ENCODE measurements around the gene ASB15. TPM values are rescaled to one million over a fixed set of nuclear protein-coding genes. Genes with fewer than 3 reads are reported as not detected.

The ASB15 gene
- total and polyA plus RNA-seq, 2 of the 8 experiments (the other 6 are each of a cell fraction or from before 2014, with no cell fraction given): not detected

DNA sequence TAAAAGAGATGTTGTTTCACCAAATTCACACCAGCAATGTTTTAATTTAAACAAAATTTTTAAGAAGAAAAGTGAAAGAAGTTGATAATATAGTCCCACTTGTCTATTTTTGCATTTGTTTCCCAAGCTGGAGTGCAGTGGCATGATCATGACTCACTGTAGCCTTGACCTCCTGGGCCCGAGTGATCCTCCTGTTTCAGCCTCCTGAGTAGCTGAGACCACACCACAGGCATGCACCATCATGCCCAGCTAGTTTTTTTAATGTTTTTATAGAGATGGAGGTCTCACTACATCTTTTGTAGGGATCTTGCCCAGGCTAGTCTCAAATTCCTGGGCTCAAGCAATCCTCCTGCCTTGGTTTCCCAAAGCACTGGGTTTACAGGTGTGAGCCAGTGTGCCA lies 29.9 kb upstream of the ASB15 start:
- H2BK5ac ChIP-seq (ENCODE audit: low read depth, low read length): no peak overlapping the region
- H3K79me1 ChIP-seq (ENCODE audit: low read depth, low read length): no peaks in the 10 kb centered on the region
- H3K27ac ChIP-seq (ENCODE audit: low read depth, low read length): no peak overlapping the region
- no peak overlapping the region for H3K23ac ChIP-seq (ENCODE audit: insufficient read length)
- H3K4ac ChIP-seq (replicated peaks; ENCODE audit: insufficient read length, low read depth, low read length): no peak overlapping the region
- no peak overlapping the region for H3K4me3 ChIP-seq (ENCODE audit: extremely low read depth in 1 of 4, insufficient read depth in 2 of 4, low read depth in 3 of 4, low read length in 4 of 4)
- no peak overlapping the region for H2BK20ac ChIP-seq (ENCODE audit: low read length)
- CTCF ChIA-PET (ENCODE audit: partially characterized antibody): no interaction called here
- no peak overlapping the region for H3K9ac ChIP-seq (replicated peaks in 1 of 4; ENCODE audit: extremely low read depth in 1 of 4, low read depth in 3 of 4, low read length in 3 of 4)
- H3K9me3 ChIP-seq (ENCODE audit: insufficient read depth in 2 of 2, low read depth in 1 of 2, low read length in 1 of 2): no peaks in the 10 kb centered on the region
- H4K91ac ChIP-seq (replicated peaks; ENCODE audit: insufficient read length, low read length): no peak overlapping the region
- peaks cover 0 to 3% (median 0%) of the 10 kb centered on the region in 4 experiments; a peak in 1 of 7 replicates for H3K4me1 ChIP-seq (replicated peaks in 1 of 4; ENCODE audit: control insufficient read depth in 3 of 4, insufficient read depth in 4 of 4, low read length in 3 of 4)
- FAIRE-seq (no peak), DNase-seq (ENCODE audit: low read depth in 1 of 2, low spot score in 2 of 2) (no peak)
- H3K4me2 ChIP-seq (ENCODE audit: insufficient read depth in 1 of 2, low read depth in 2 of 2, low read length in 2 of 2): no peak overlapping the region
- no peaks in the 10 kb centered on the region for H4K20me1 ChIP-seq (replicated peaks in 1 of 2; ENCODE audit: control insufficient read depth in 1 of 2, insufficient read depth in 2 of 2, low read length in 2 of 2)
- no peaks in the 10 kb centered on the region for H3K79me2 ChIP-seq (ENCODE audit: control insufficient read depth in 1 of 2, insufficient read depth in 2 of 2, low read length in 2 of 2)
- H3K18ac ChIP-seq (ENCODE audit: extremely low read depth, low read length): no peak overlapping the region
- no peaks in the 10 kb centered on the region for H3K23me2 ChIP-seq (ENCODE audit: low read depth, low read length)
- no peak overlapping the region for H2AFZ ChIP-seq (ENCODE audit: low read length)
- WGBS, 2 experiments (ENCODE audit: extremely low coverage in 1 of 2, insufficient coverage in 1 of 2, insufficient read length in 1 of 2, insufficient replicate concordance in 2 of 2, low coverage in 1 of 2, low lambda C conversion rate in 2 of 2, missing lambda C conversion rate in 1 of 2): 100% methylated on average over 1 of the region's 1 CpG; no CpG with 5 or more reads in 1 of the 2 experiments
- H3K27me3 ChIP-seq (replicated peaks in 1 of 4; ENCODE audit: control insufficient read depth in 3 of 4, extremely low read depth in 1 of 4, insufficient read depth in 3 of 4, low read length in 3 of 4): no peaks in the 10 kb centered on the region
- H3K36me3 ChIP-seq (ENCODE audit: control insufficient read depth in 2 of 4, insufficient read depth in 4 of 4, low read length in 3 of 4): no peaks in the 10 kb centered on the region
- no peak overlapping the region for H2BK15ac ChIP-seq (ENCODE audit: low read length)
- no peak overlapping the region for H2BK12ac ChIP-seq (ENCODE audit: low read depth, low read length)
- H3K14ac ChIP-seq (ENCODE audit: insufficient read length): no peak overlapping the region
- no peak overlapping the region for H3K56ac ChIP-seq (replicated peaks; ENCODE audit: insufficient read length, low read depth, low read length)
- H4K5ac ChIP-seq (ENCODE audit: insufficient read length, low read depth, low read length): no peak overlapping the region
- H2BK120ac ChIP-seq (replicated peaks; ENCODE audit: low read depth, low read length): no peak overlapping the region
- H4K8ac ChIP-seq (ENCODE audit: extremely low read depth, insufficient read depth, low read length): no peak overlapping the region
- H2AK5ac ChIP-seq (ENCODE audit: low read depth, low read length): no peak overlapping the region
- POLR2A ChIA-PET (ENCODE audit: partially characterized antibody): no interaction called here
- TF ChIP-seq RBBP5 (IDR thresholded peaks at IDR 0.05; ENCODE audit: borderline replicate concordance, low read depth, low read length) (no peak), EP300 (IDR thresholded peaks at IDR 0.05; ENCODE audit: borderline replicate concordance in 1 of 2, low read depth in 2 of 2, low read length in 2 of 2) (no peak), NRF1 (IDR thresholded peaks at IDR 0.05; ENCODE audit: low read depth, low read length) (no peak), SIX5 (IDR thresholded peaks at IDR 0.05; ENCODE audit: low read depth, low read length) (no peak), CBX5 (IDR thresholded peaks at IDR 0.05; ENCODE audit: low read depth, low read length) (no peak), HDAC6 (IDR thresholded peaks at IDR 0.05; ENCODE audit: low read depth, low read length) (no peak), POU5F1 (IDR thresholded peaks at IDR 0.05; ENCODE audit: low read depth, low read length) (no peak), RXRA (IDR thresholded peaks at IDR 0.05; ENCODE audit: insufficient read depth, low read depth, low read length) (no peak), TEAD4 (IDR thresholded peaks at IDR 0.05; ENCODE audit: low read depth, low read length) (no peak), SP2 (IDR thresholded peaks at IDR 0.05; ENCODE audit: low read length) (no peak), BRCA1 (IDR thresholded peaks at IDR 0.05; ENCODE audit: low read depth, low read length) (no peak), KDM1A (IDR thresholded peaks at IDR 0.05; ENCODE audit: borderline replicate concordance, low read length) (no peak)
- TF ChIP-seq, protein P1, sequence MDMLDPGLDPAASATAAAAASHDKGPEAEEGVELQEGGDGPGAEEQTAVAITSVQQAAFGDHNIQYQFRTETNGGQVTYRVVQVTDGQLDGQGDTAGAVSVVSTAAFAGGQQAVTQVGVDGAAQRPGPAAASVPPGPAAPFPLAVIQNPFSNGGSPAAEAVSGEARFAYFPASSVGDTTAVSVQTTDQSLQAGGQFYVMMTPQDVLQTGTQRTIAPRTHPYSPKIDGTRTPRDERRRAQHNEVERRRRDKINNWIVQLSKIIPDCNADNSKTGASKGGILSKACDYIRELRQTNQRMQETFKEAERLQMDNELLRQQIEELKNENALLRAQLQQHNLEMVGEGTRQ (IDR thresholded peaks at IDR 0.05; ENCODE audit: low read length): no peak
- TF ChIP-seq, protein P2, sequence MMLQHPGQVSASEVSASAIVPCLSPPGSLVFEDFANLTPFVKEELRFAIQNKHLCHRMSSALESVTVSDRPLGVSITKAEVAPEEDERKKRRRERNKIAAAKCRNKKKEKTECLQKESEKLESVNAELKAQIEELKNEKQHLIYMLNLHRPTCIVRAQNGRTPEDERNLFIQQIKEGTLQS (IDR thresholded peaks at IDR 0.05; ENCODE audit: insufficient read depth, low read depth, low read length): no peak
